ENCODE measurements around the gene ABHD12.

- TF ChIP-seq, protein P1, sequence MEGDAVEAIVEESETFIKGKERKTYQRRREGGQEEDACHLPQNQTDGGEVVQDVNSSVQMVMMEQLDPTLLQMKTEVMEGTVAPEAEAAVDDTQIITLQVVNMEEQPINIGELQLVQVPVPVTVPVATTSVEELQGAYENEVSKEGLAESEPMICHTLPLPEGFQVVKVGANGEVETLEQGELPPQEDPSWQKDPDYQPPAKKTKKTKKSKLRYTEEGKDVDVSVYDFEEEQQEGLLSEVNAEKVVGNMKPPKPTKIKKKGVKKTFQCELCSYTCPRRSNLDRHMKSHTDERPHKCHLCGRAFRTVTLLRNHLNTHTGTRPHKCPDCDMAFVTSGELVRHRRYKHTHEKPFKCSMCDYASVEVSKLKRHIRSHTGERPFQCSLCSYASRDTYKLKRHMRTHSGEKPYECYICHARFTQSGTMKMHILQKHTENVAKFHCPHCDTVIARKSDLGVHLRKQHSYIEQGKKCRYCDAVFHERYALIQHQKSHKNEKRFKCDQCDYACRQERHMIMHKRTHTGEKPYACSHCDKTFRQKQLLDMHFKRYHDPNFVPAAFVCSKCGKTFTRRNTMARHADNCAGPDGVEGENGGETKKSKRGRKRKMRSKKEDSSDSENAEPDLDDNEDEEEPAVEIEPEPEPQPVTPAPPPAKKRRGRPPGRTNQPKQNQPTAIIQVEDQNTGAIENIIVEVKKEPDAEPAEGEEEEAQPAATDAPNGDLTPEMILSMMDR (IDR thresholded peaks at IDR 0.05; ENCODE audit: low read length), result no peak
- TF ChIP-seq EZH2 (IDR thresholded peaks at IDR 0.05; ENCODE audit: borderline replicate concordance, low read length), result no peak
Measured at GRCh38 chr20:25279403-25279802, 111.2 kb downstream of the ABHD12 start.

Data from OCI-LY1 (cell line).